Measurements from ENCODE around the gene COPZ1.

COPZ1 gene

DNA sequence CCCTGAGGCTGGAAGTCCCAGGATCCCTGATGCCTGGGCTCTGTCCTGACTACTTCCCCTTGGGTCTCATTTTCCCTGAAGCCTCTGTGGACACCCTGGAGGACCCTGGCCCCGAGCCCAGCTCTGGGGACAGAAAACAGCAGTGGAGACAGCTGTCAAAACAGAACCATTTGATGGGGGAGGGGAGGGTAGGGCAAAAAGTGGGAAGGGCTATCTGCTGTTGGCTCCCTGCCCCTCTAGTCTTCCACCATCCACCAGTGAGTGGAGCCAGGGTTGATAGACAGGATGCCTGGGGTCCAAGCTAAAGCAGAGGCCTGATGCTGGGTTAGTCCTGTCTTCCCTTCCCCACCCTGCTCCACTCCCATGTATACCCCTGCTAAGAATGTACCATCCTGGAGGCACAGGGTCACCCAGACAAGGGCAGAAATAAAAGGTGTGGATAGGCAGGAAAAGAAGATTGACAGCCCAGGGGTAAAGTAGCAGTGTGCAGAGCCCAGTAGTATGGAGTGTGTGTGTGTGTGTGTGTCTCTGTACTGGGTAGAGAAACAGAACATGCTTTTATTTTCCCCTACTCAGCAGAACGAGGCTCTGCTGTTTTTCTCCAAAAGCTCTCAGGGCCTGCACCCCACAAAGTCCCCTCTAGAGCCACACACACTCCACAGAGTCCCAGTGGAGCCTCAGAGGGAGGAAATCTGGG is 49.8 kb downstream of the COPZ1 start:
- in situ Hi-C loops (cut with MboI; ENCODE audit: low sequenced_read_pairs), result loop anchor here (10.0 to 25.0 kb wide), 2 partner anchors 140 to 387 kb away; partner anchors contain the start of gene HOXC10

DNA sequence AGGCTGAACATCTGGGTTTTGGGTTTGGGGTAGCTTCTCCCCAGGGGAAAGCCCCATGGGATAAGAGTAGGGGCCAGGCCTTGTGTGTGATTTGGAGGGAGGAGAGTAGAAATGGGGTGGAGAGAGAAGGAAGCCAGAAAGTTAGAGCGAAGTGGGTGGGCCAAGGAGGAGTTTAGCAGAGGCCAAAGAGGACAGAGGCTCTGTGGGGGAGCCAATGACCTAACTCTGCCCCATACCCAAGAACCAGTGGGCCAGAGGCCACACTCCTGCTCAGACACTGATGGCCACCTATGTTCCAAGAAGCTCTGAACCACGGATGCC is 50.3 kb downstream of the COPZ1 start:
- in situ Hi-C loops (cut with MboI; ENCODE audit: low sequenced_read_pairs), result loop anchor here (10.0 to 25.0 kb wide), 2 partner anchors 140 to 388 kb away; partner anchors contain the start of gene HOXC10

DNA sequence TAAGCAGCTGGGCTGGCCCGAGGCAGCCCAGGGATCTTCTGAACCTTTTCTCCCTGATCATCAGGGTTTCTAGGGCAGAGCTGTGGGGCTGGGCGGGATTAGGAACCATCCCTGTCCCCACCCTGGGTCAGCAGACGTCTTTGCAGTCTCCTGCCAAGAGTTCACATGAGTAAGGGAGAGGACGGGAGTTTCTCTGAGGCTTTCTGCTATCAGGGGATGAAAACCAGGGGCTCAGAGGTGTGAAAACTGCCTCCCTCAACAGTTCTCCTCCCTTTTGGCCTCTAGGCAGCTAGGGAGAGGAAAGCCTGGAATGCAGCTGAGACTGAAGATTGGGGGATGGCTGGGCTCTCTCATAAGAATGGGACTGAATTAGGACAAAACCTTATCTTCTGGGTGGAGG is 51.7 kb downstream of the COPZ1 start:
- in situ Hi-C loops (cut with MboI; ENCODE audit: low sequenced_read_pairs), result loop anchor here (10.0 to 25.0 kb wide), 2 partner anchors 142 to 389 kb away; partner anchors contain the start of gene HOXC10

DNA sequence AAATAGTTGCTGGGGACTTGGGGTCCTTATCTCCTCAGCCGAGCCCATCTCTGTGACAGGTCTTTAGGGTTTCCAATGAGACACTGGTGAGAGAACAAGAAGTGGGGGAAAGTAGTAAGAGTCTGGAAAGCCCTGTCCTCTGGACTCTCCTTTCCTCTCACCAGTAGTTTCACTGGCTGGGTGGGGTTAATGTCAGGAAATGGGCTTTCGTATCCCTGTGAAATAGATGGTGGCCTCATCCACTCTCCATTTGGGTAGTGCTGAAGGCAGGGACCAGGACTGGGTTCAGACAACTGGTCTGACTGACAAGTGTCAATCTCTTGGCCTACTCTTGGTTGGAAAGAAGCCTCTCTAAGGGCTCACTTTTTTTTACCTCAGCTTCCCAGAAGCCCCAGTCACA is 52.1 kb downstream of the COPZ1 start:
- in situ Hi-C loops (cut with MboI; ENCODE audit: low sequenced_read_pairs), result loop anchor here (10.0 to 25.0 kb wide), 2 partner anchors 142 to 390 kb away; partner anchors contain the start of gene HOXC10

DNA sequence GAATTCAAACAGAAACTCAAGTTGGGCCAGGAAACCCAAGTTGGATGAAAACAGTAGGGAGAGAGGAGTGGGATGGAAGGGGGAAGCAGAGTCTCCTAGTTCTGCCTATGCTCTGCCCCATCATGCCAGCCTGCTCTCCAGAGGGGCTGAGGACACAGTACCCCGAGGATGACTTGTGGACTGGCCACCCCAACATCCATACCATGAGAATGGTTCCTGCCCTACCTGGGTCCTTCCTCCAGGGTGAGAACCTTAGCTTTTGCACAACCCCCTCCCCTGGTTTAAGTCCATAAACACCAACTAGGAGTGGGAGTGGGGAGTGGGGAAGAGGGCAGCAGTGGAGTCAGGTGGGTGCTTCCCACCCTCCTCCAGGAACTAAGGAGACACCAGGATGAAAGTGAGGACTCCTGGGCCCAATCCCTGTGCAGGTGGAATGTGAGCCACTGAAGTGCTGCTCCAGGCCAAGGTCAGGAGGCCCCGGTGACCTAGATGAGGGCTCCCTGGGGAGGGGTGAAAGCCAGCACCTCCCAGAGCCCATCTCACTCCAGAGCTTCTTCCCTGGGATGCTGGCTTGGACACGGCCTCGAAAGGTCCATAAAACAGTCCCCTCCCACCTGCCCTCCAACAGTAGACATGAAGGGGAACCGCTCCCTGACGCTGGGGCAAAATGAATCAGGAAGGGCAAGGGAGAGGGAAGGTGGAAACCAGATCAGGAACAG is 53.0 kb downstream of the COPZ1 start:
- in situ Hi-C loops (cut with MboI; ENCODE audit: low sequenced_read_pairs), result loop anchor here (10.0 to 25.0 kb wide), 2 partner anchors 143 to 391 kb away; partner anchors contain the start of gene HOXC10

DNA sequence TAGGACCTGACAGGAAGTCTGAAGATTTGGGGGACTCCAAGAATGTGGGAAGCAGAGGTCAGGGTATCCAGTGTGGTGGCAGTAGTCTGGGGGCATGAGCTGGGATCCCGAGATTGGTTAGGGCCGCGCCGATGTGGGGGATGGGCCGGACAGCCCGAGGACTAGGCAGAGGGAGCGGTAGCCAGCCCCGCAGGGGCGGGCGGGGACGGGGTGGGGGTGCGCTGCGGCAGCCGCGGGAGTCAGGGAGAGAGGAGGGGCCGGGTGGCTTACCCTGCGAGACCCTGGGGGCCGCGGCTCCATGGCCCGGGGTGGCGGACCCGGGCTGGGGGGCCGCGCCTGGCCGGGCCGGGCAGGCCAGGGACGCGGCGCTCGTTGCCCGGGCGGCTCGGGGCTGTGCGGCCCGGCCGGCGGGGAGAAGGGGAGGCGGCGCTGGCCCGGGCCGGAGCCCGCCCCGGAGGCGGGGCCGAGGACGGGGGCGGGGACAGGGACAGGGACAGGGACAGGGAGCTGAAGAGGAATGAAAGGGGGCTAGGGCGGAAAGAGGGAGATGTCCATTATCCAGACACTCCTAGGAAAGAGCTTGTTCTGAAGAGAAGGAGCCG is 54.0 kb downstream of the COPZ1 start:
- in situ Hi-C loops (cut with MboI; ENCODE audit: low sequenced_read_pairs), result loop anchor here (10.0 to 25.0 kb wide), 2 partner anchors 144 to 392 kb away; partner anchors contain the start of gene HOXC10

DNA sequence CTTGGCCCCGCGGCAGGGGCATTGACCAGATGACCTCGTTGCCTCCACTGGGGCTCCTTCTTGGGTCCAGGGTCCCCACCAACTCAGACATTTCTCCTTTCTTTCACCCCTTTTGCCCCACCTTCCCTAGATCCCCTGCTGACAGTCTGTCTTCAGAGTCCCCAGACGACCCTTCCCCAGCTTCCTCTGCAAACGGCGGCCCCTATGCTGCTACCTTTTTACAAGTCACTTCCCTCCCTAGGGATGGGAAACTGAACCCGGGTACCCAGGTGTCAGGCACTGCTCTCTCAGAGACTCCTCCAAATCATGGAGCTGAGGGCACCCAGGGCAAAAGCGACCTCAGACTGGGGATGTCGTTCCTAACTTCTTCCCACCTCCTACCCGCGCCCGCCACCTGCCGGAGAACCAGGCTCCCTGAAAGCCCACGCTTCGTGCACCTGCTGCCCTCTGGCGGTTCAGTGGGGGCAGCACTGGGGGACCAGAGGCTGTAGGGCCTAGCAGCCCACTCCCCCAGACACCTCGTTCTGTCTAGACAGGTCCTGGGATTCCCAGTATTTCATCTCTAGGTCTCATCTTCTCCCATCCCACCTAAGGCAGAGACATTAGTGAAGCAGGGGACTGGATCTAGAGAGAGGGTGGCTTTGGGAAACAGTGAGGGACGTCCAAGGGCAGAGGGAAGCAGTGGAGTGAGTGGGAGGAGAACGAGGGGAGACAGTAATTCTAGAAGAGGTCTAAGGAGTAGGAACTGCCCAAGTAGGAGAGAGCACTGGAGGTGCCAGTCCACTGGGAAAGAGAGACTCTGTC is 54.7 kb downstream of the COPZ1 start:
- in situ Hi-C loops (cut with MboI; ENCODE audit: low sequenced_read_pairs), result loop anchor here (10.0 to 25.0 kb wide), 2 partner anchors 145 to 392 kb away; partner anchors contain the start of gene HOXC10

DNA sequence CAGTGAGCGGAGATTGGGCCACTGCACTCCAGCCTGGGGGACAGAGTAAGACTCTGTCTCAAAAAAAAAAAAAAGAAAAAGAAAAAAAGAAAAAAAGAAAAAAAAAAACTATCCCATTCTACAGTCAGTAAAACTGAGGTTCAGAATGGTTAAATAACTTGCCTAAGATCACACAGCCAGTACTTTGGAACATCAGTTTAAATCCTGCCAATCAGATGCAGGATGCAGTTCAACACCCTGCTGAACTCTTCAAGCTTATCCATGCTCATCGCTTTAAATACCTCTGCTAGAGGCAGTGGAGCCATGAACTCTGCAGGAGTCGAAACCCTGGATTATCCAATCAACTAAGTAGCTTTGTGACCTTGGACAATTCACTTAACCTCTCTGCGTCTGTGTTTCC is 56.2 kb downstream of the COPZ1 start:
- in situ Hi-C loops (cut with MboI; ENCODE audit: low sequenced_read_pairs), result loop anchor here (25.0 kb wide), 1 partner anchor 394 kb away; the partner anchor contains the start of gene HOXC10

DNA sequence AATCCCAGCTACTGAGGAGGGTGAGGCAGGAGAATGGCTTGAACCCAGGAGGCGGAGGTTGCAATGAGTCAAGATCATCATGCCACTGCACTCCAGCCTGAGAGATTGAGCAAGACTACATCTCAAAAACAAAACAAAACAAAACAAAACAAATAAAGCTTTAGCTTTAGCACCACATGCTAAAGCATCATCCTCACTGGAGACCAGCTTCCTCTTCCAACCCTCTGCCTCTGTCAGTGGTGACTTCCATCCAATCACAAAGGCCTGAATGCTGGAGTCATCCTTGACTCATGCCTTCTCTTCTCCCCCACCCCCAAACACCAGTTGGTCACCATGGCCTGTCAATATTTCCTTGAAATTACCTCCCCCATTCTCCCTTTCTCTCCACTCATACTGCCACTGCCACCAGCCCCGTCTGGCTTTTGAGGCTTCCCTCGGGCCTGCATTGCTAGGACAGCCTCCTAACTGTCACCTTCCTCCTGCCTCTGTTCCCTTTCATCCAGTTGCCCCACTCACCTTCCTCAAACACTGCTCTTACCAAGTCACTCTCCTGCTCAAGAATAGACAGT is 58.2 kb downstream of the COPZ1 start:
- in situ Hi-C loops (cut with MboI; ENCODE audit: low sequenced_read_pairs), result loop anchor here (25.0 kb wide), 1 partner anchor 396 kb away; the partner anchor contains the start of gene HOXC10

DNA sequence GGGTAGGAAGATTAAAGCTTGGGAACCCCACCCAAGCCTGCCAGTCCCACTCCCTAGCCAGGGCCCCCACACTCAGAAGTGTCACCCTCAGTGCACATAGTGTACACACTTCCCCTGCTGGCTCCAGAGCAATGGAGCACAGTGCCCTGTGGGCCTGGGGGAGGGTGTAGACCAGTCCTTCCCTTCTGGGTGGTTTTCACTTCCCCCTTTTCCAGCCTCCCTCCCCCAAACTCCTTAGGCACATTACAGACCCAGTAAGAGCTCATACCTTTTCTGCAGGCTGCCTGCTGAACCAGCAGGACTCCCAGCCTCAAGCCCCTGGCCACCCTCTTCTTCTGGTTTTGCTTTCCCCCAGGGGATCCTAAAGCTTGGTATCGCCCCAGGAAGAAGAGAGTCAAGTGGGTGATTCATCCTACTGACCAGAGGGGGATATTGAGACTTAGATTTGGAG is 59.7 kb downstream of the COPZ1 start, which contains the start of gene ZNF385A:
Gene ZNF385A (minus strand): TSS at position 143 of the 451 bp plus-strand sequence. CDS start 219 bp downstream, outside the sequence.
- in situ Hi-C loops (cut with MboI; ENCODE audit: low sequenced_read_pairs), result loop anchor here (25.0 kb wide), 1 partner anchor 397 kb away; the partner anchor contains the start of gene HOXC10

DNA sequence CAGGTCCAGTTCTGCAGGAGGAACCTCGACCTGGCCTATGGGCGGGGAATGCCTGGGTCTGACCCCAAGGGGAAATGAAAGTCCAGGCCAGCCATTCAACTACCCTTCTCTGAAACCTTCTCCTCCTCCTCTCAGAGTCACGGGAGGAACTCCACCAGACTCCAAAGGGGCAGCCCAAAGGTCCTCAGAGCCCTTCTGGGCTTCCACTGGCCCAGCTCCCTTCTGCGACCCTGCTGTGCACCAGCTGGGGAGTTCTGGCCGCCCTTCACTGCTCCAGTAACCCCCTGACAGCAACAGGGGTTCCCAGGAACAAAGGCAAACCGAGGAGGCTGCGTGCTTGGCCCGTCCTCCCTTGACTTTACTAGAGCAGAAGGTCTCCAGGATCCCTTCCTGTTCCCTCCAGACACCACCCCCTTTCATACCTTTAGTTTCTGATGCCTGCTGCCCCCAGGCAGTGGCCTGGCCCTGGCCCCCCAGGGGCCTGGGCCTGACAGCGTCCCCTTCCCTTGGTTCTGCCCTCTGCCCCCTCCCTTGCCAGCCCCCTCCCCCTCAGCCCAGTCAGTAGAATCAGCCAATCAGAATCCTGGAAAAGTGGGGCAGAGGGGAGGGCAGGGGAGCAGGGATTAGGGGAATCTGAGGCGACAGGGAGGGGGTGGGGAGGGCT is 60.5 kb downstream of the COPZ1 start:
- in situ Hi-C loops (cut with MboI; ENCODE audit: low sequenced_read_pairs), result loop anchor here (25.0 kb wide), 1 partner anchor 398 kb away; the partner anchor contains the start of gene HOXC10

DNA sequence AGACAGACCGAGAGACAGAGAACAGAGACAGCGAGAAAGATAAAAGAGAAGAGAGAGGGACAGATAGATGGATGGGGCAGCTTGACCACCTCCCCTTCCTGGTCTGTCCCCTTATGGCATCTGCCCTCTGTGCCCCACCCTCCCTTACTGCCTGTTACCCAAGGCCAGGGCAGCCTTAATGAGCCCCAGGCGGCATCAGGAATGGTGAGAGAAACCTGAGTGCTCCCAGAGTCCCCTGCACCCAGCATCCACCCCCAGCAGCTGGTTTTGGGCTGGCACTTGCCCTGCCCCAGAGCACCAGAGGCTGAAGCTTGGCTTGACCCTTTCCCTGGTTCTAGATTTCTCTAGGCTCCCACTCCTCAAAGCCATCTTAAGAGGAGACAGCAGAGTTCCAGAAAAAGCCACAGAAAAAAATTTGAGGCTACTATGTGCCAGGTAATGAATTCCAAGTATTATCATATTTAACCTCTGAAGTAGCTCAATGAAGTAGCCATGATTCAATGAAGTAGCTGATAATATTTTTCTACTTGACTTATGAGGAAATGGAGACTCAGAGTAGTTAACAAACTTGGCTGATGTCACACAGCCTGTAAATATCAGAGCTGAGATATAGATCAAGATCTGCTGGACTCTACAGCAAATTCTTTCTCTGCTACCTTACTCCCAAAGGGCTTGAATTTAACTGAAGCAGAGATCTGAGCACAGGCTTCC is 61.6 kb downstream of the COPZ1 start:
- in situ Hi-C loops (cut with MboI; ENCODE audit: low sequenced_read_pairs), result loop anchor here (25.0 kb wide), 1 partner anchor 399 kb away; the partner anchor contains the start of gene HOXC10

DNA sequence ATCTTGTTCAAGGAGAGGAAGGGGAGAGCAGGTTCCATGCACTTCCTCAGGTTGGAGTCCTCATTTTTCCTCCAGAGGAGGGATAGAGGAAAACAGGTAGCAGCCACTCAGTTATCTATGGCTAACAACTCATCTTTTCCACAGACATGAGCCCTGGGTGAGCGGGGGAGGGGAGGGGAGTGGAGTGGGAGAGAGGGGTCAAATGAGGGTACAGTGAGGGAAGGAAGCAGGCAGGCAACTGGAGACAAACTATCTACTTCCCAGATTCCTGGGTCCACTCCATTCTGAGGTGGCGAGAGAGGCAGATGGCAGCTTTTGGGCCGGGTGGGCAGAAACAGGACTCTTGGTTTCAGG is 62.2 kb downstream of the COPZ1 start:
- in situ Hi-C loops (cut with MboI; ENCODE audit: low sequenced_read_pairs), result loop anchor here (25.0 kb wide), 1 partner anchor 400 kb away; the partner anchor contains the start of gene HOXC10

DNA sequence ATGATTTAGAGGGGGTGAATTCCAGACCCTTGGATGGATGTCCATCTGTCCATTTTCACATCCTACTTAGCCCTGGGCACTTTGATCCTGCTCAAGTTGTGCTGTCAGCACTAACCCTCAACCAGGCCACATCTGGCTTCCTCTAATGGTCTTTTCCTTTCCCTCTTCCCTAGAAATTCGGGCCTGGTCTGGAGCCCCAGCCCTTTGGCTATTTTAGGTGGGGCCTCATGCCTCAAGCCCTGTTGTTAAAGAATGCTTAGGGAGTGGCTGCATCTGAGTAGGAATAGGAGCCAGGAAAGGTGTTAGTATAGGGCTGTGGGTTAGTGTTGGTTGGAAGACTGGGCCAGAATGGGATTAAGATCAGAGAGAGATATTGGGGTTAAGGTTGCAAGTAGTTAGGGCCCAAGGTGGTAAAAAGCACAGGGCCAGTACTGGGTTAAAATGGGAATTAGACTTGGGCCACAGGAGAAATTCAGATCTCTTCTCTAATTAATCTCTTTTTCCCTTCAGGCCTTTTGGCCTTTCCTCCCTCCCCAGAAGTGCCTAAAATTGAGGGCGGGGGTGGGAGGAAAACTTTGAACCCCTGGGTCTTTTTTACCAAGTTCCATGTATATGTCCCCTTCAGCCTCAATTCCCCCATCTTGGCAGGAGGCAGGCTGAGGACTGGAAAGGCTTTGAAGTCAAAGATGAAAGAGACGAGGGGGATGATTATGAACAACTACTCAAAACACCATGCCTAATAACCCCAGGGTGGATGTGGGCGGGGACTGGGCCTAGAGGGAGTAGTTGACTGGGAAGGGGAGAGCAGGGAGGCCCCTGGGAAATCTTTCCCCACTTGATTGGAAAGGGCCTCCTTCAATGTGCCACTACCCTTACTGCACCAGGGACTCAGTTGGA is 63.6 kb downstream of the COPZ1 start:
- in situ Hi-C loops (cut with MboI; ENCODE audit: low sequenced_read_pairs), result loop anchor here (25.0 kb wide), 1 partner anchor 401 kb away; the partner anchor contains the start of gene HOXC10

DNA sequence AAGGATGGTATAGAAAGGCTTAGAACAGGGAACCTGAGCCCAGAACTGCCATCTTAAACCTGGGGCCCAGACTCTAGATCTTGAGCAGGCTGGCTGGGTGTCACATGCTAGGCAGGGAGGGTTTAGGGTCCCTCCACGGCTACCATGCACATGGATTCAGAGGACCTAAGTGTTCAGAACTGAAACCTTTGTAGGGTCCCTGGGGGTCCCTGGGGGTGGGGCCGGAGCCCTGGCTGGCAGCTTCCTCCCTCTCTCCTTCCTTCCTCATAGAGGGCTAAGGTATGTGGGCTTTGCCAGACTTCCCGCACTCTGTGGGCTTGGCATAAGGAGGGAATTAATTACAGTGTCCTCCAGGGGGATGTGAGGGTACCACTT is 64.2 kb downstream of the COPZ1 start:
- in situ Hi-C loops (cut with MboI; ENCODE audit: low sequenced_read_pairs), result loop anchor here (25.0 kb wide), 1 partner anchor 402 kb away; the partner anchor contains the start of gene HOXC10

DNA sequence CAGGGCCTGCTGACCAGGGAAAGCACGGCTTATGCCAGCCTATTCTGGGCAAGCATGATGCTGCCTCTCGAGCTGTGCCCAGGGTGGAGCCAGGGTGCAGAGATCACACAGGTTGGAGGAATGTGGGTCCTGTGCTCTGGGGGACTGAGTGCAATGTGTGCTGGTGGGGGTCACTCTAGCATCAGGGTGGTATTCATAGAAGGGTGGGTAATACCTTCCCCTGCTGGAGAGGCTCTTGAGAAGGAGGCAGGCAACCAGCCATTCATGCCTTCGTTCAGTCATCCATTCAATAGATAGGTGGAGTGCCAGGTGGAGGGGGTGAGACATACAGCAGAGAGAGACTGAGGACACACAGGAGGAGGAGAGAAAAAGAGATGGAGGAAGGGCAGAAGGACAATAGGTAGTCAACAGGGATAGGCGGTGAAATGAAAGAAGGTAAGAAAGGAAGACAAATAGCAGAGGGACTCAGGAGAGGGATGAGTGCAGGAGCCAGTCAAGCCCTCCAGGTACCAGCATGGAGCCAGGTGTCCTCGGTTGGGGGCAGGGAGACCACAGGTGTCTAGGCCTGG is 64.8 kb downstream of the COPZ1 start:
- in situ Hi-C loops (cut with MboI; ENCODE audit: low sequenced_read_pairs), result loop anchor here (25.0 kb wide), 1 partner anchor 402 kb away; the partner anchor contains the start of gene HOXC10

DNA sequence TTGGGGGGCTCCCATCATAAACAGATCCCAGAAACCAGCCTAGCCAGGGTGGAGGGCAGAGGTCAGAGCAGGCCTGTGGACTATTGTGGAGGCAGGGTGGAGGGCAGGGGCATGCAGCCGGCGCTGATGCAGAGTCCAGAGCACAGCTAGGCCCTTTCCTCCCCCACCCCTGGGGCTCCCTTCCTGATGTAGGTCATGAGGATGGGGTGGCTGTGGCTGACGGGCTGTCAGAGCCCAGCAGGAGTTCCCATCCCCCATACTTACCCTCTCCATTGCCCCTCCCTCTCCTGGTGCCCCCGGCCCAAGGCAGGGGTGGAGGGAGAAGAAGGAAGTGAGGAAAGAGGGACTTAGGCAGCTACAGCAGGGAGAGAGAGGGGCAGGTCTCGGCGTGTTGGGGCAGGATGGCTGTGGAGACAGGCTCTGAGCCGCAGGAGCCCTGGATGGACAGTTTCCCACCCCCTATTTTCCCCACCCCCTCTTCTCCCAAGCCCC is 65.3 kb downstream of the COPZ1 start:
- in situ Hi-C loops (cut with MboI; ENCODE audit: low sequenced_read_pairs), result loop anchor here (25.0 kb wide), 1 partner anchor 403 kb away; the partner anchor contains the start of gene HOXC10

Measured in HL-60/S4 treated with retinoic acid at 250 ng/mL for 4 days and 3 days (cell line).